Femur (tissue), 1 donor: ENCODE data around the gene DUSP5.

ENCODE experiments used
- DNase-seq: peaks from one replicate; pipeline ENCODE4 v3.0.0-alpha.2; 2017

Gene DUSP5

GRCh38 chr10:110501142-110501937 is 3.6 kb downstream of the DUSP5 start:
- peak; percentile 90 for DNase-seq

DNA sequence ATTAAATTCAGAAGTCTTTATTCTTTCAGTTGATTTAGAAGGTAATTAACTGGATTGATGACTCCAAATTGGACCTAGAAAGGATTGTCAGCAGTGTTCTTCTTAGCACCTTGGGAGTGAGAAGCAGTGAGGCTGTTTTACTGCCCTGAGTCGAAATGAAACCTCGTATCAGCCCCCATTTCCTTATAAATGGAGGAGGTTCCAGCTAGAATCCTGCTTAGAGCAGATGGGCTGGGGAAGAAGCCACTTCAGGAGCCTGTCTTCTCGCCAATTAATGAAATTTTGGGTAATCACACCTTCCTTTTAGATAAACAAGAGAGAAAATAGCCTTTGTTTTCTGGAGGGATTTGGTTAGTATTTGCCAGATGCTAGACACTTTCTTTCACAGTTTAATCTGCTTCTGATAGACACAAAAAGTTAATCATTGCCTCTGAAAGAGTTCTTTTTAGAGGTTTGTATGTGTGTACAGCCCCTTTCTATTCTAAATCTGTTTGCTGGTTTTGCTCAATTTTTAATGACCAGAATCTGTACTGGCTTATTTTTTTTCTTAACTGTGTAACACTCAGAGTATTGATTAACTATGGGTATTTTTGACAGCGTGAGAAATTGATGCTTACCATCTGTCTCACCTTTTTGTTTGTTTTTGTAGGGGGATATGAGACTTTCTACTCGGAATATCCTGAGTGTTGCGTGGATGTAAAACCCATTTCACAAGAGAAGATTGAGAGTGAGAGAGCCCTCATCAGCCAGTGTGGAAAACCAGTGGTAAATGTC is 4.6 kb downstream of the DUSP5 start:
- DNase-seq: no peak

- peak; percentile 75 for DNase-seq
Measured at GRCh38 chr10:110502851-110503301, 5.2 kb downstream of the DUSP5 start.

DNA sequence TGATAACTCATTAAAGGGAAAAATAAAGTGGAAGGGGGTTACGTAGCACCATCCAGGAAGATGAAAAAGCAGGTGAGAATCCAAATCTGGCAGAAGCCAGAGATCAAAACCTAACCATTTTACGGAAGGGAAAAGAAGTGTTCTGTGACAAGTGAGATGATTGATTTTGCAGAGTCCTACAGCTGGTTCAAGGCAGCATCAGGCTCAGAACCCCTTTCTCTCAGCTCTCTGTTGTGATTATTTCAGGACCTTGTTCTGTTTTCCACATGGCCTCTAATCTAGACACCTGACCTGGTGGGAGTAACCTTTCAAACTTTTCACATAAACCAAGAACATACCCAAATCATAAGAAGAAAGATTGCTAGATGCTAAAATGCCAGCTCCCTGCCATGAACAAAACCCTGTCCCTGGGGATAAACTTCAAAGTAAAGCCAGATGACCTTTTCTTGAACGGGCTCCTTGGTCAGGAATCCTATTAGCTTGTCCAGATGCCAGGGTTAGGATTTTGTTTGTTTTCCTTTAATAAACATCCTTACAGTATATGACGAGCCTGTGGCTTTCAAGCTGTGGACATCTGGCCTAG is 5.9 kb downstream of the DUSP5 start:
- DNase-seq: no peak

GRCh38 chr10:110504111-110504735 is 6.5 kb downstream of the DUSP5 start:
- peak; percentile 50 for DNase-seq

DNA sequence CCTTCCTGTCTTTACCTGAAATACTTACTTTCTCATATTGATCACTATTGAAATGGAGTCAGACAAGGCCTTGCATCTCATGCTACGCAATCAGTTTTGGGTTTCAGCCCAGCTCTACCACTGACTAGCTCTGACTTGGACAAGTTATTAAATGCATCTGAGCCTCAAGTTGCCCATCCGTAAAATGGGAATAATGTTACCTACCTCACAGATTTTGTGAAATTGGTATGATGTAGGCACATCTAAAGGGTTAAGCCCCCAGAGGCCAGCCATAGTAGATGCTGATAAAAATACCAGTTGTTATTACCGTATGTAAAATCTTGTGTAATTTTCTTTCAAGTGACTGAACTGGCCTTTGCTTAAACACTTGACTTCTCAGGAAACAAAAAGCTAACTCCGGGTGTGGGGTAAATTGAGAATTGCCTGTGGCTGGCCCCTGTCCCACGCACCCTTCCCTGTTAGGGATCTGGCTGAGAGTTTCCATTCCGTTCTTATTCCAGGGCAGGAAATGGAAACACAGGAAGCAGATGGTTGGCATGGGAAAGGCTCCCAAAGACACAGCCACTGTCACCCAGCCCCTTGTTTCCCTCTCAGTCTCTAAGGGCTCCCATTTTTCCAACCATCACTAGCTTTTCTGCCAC is 7.5 kb downstream of the DUSP5 start:
- no peak for DNase-seq

GRCh38 chr10:110506448-110506847 is 8.7 kb downstream of the DUSP5 start:
- no peak for DNase-seq

DNA sequence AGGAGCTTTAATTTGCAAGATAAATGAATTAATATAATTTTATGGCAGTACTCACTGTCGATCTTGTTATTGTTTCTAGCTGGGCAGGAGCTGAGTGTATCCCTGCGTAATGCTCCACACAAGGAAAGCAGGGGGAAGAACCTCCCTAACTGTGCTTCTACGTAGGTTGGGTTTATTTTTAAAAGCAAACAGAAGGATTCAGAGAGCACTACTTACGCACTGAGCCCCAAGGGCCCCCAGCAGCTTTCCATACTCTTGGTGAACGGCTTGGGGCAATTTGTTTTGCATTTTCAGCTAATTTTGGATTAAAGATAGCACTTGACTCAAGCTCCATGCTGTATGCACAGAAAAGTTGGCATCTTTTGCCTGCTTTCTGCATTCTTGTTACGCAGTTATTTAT is 9.6 kb downstream of the DUSP5 start:
- DNase-seq: no peak

- no peak for DNase-seq
Measured at GRCh38 chr10:110508159-110508788, 10.6 kb downstream of the DUSP5 start.

- DNase-seq: peak; percentile 64
Measured at GRCh38 chr10:110508806-110509544, 11.3 kb downstream of the DUSP5 start.

DNA sequence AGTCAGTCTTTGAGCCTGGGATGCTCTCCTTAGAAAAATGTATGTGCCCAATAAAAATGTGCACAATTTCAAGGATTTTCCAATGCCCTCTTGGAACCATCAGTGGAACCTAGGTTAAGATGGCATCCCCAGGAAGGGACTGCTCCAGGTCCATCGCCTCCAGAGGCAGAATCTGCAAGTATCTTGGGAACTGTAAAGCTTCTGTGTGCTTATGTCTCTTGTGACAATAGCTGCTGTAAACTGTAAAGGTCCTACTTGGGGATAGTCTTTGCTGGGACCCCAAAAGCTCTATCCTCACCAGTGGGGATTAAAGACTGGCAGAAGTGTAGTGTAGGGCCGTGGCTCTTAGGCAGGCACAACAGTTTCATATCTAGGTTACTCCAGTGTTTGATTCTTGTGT is 11.9 kb downstream of the DUSP5 start:
- no peak for DNase-seq

- no peak for DNase-seq
Measured at GRCh38 chr10:110510086-110510485, 12.4 kb downstream of the DUSP5 start.

- DNase-seq: no peak
Measured at GRCh38 chr10:110510730-110511129, 13.0 kb downstream of the DUSP5 start.

GRCh38 chr10:110511734-110512449 is 14.2 kb downstream of the DUSP5 start:
- no peak for DNase-seq

- DNase-seq: no peak
Measured at GRCh38 chr10:110512461-110513187, 14.9 kb downstream of the DUSP5 start.

- no peak for DNase-seq
Measured at GRCh38 chr10:110513949-110514348, 16.2 kb downstream of the DUSP5 start.

DNA sequence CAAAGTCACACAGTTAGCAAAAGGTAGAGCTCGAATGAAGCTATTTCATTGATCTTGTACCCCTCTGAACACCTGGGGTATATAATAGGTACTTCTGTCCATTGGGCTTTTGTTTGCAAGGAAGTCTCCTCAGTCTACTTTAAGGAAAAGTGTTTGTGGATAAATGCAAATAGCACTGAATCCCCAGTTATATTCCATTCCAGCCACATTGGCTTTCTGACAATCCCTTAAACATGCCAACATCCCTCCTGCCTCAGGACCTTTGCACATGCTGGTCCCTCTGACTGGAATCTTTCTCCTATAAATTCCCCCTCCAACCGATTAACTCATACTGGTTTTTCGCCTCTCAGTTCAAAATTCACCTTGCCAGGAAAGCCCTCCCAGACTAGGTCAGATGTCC is 17.1 kb downstream of the DUSP5 start:
- DNase-seq: no peak

DNA sequence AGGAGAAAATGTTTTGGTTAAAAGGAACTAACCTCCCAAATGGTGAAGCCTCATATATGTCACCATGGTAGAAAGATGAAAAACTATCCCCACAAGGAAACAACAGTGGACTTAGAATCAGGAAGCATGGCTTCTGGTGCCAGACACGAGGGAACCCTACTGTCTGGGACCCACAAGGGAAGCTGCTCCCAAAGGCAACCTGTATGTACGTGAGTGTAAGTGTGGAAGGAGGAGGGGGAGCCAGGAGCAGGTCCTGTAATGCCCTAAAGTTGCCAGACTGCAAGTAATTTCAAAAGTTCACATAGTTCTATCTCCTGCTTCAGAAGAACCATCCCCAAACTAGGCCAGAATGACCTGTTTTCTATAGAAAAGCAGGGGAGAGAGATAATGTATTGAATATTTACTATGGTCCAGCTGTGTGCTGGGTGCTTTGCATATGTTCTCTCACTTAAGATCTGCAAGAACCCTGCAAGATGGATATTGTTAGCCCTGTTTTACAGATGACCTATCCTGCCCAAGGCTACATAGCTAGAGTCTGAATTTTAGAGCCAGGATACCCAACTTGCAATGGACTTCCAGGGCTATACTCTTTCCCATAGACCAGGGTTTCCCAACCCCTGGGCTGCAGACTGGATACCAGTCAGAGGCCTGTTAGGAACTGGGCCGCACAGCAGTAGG is 19.2 kb downstream of the DUSP5 start:
- DNase-seq: no peak

GRCh38 chr10:110522365-110522988 is 24.8 kb downstream of the DUSP5 start:
- DNase-seq: no peak
